HL-60 (cell line): Measurements from ENCODE around the gene ADH4.

Experiments used
- DNase-seq, 2 experiments: peaks; one replicate each; pipeline ENCODE4 v3.0.0-alpha.2; 2010 to 2020; ENCODE audit warnings: low read depth in 1 of 2, low spot score in 1 of 2
- H3K27ac ChIP-seq: fragments of 250-450 bp; sonication (Bioruptor Pico); replicated peaks from 2 replicates; pipeline ENCODE4 v1.5.1; 2020; ENCODE audit warnings: mild to moderate bottlenecking, moderate library complexity
- H3K27me3 ChIP-seq: fragments of 250-450 bp; sonication (Bioruptor Pico); 2 replicates; pipeline ENCODE4 v1.5.1; 2021; ENCODE audit warnings: mild to moderate bottlenecking, moderate library complexity; ENCODE audit not compliant: insufficient read depth, poor library complexity, severe bottlenecking
- H3K4me3 ChIP-seq: replicated peaks from 2 replicates; pipeline ENCODE4 v1.5.1; 2011; ENCODE audit warnings: mild to moderate bottlenecking, control low read depth, low read length; ENCODE audit not compliant: insufficient read depth
- GABPA ChIP-seq: IDR thresholded peaks from 2 replicates; pipeline ENCODE4 v1.6.1; 2012; ENCODE audit warnings: low read depth
- POLR2AphosphoS5 ChIP-seq: IDR thresholded peaks from 2 replicates; pipeline ENCODE4 v1.6.1; 2012; ENCODE audit warnings: low read depth
- SPI1 ChIP-seq: IDR thresholded peaks from 2 replicates; pipeline ENCODE4 v1.6.1; 2012; ENCODE audit warnings: low read depth, mild to moderate bottlenecking, borderline replicate concordance
- TF ChIP-seq, protein P1 (sequence below): IDR thresholded peaks from one replicate; pipeline ENCODE4 v1.5.1; 2011; ENCODE audit warnings: low read length, control low read depth, inconsistent platforms; ENCODE audit not compliant: insufficient read depth
- TF ChIP-seq, protein P2 (sequence below): IDR thresholded peaks from 2 replicates; pipeline ENCODE4 v1.6.1; 2012; ENCODE audit warnings: low read depth; ENCODE audit not compliant: insufficient replicate concordance

ADH4 gene

DNA sequence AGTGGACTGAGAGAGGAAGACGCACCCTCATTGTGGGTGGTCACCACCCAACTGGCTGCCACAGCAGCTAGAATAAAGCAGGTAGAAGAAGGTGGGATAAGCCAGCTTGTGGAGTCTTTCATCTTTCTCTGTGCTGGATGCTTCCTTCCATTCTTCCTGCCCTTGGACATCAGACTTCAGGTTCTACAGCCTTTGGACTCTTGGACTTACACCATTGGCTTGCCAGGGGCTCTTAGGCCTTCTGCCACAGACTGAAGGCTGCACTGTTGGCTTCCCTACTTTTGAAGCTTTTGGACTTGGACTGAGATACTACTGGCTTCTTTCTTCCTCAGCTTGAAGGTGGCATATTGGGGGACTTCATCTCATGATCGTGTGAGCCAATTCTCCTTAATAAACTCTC, 41.5 kb upstream of the ADH4 start:
- no peak for DNase-seq
- Histone ChIP-seq H3K27me3 (no peaks in the 10 kb centered on the region), H3K27ac (no peak overlapping the region), H3K4me3 (no peak overlapping the region)
- no peak for TF ChIP-seq SPI1
- no peak for TF ChIP-seq GABPA
- TF ChIP-seq, protein P1, sequence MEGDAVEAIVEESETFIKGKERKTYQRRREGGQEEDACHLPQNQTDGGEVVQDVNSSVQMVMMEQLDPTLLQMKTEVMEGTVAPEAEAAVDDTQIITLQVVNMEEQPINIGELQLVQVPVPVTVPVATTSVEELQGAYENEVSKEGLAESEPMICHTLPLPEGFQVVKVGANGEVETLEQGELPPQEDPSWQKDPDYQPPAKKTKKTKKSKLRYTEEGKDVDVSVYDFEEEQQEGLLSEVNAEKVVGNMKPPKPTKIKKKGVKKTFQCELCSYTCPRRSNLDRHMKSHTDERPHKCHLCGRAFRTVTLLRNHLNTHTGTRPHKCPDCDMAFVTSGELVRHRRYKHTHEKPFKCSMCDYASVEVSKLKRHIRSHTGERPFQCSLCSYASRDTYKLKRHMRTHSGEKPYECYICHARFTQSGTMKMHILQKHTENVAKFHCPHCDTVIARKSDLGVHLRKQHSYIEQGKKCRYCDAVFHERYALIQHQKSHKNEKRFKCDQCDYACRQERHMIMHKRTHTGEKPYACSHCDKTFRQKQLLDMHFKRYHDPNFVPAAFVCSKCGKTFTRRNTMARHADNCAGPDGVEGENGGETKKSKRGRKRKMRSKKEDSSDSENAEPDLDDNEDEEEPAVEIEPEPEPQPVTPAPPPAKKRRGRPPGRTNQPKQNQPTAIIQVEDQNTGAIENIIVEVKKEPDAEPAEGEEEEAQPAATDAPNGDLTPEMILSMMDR, result no peak
- TF ChIP-seq POLR2AphosphoS5, result no peak
- TF ChIP-seq, protein P2, sequence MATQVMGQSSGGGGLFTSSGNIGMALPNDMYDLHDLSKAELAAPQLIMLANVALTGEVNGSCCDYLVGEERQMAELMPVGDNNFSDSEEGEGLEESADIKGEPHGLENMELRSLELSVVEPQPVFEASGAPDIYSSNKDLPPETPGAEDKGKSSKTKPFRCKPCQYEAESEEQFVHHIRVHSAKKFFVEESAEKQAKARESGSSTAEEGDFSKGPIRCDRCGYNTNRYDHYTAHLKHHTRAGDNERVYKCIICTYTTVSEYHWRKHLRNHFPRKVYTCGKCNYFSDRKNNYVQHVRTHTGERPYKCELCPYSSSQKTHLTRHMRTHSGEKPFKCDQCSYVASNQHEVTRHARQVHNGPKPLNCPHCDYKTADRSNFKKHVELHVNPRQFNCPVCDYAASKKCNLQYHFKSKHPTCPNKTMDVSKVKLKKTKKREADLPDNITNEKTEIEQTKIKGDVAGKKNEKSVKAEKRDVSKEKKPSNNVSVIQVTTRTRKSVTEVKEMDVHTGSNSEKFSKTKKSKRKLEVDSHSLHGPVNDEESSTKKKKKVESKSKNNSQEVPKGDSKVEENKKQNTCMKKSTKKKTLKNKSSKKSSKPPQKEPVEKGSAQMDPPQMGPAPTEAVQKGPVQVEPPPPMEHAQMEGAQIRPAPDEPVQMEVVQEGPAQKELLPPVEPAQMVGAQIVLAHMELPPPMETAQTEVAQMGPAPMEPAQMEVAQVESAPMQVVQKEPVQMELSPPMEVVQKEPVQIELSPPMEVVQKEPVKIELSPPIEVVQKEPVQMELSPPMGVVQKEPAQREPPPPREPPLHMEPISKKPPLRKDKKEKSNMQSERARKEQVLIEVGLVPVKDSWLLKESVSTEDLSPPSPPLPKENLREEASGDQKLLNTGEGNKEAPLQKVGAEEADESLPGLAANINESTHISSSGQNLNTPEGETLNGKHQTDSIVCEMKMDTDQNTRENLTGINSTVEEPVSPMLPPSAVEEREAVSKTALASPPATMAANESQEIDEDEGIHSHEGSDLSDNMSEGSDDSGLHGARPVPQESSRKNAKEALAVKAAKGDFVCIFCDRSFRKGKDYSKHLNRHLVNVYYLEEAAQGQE, result no peak

DNA sequence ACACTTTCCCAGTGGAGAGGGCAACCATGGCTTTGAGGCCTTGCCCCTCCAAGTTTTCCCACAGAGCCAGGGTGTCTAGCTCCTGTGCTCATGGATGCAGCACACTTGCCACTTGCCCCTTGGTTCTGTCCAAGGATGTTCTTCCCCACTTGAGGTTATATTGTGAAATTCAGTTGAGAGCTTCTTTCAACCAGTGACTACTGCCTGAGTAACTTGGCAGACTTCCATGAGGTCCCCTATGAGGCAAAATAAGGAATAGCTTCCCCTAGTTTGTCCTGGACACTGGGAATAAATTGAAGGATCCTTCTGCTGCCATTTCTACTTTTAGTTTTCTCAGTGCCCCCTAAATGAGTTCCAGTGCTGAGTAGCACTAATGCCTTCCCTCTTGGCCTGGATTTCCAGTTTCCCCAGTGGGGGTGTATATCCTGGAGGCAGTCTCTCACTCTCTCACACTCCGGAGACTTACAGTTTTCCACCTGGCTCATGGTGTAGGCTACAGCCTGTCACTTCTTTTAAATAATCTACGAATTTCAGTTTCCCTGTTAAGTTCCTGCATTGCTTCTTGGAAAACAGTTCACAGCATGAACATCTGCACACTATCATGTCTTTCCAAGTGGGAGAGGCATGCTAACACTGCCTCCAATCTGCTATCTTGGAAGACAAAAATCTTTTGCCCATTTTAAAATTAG, 36.4 kb upstream of the ADH4 start:
- no peak overlapping the region for H3K27ac ChIP-seq
- H3K27me3 ChIP-seq, result no peaks in the 10 kb centered on the region
- DNase-seq, result no peak
- no peak for TF ChIP-seq POLR2AphosphoS5
- TF ChIP-seq, protein P2, result no peak
- H3K4me3 ChIP-seq, result no peak overlapping the region

DNA sequence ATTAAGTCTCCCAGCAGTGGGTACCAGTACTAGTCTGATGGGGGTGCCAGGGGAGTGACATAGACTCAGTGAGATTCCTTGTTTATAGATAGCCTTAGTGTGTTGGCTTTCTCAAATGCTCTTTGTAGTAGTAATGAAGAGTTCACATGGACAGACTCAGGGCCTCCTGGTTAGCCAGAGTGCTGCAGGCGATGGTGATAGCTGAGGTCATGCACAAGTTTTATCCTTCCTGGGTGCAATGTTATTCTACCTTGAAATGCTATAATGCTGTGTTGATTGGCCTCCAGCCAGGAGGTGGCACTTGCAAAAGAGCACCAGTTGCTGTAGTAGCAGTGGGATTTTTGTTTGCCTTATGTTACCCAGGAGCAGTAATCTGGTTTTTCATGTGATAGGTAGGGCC, 35.5 kb upstream of the ADH4 start:
- no peaks in the 10 kb centered on the region for H3K27me3 ChIP-seq
- TF ChIP-seq GABPA (no peak), POLR2AphosphoS5 (no peak), SPI1 (no peak)
- TF ChIP-seq, protein P2, result no peak
- TF ChIP-seq, protein P1, result no peak
- no peak overlapping the region for H3K4me3 ChIP-seq
- no peak overlapping the region for H3K27ac ChIP-seq
- no peak for DNase-seq
